Keratinocyte (primary cell): ENCODE results near the gene SMIM10L1.

Experiments
- EZH2 ChIP-seq: IDR thresholded peaks from one replicate; pipeline ENCODE4 v1.6.1; 2012; ENCODE audit warnings: inconsistent platforms, mild to moderate bottlenecking, low read length, moderate library complexity
- TF ChIP-seq, protein P1 (sequence below), 3 experiments: IDR thresholded peaks in 1 of 3; conservative IDR thresholded peaks in 1 of 3; optimal IDR thresholded peaks in 1 of 3; 2 replicates in 2 of 3; 3 replicates in 1 of 3; pipeline versions ENCODE3 to v1.5.1; 2011; ENCODE audit warnings: low read length in 3 of 3, mild to moderate bottlenecking in 3 of 3, moderate library complexity in 2 of 3, control low read depth in 1 of 3, inconsistent platforms in 1 of 3; ENCODE audit not compliant: insufficient read depth in 2 of 3; ENCODE audit errors: extremely low read depth in 1 of 3

DNA sequence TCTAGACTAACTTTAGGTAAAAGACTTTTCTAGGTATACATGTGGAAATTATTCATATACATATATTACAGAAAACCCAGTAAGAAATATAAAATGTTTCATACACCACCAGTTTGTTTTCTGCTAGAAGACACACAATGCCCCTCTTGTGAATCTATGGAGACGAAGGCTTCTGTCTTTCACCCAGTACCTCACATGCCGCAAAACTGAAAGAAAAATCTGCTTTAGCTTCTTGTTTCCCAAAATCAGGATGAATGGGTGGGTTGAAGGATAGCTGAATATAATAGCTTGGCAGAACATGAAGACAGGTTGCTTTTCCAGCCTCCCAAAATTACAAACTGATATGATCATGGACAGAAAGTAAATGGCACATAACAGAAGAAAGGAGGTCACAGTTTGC lies 37.8 kb upstream of the SMIM10L1 start:
- TF ChIP-seq, protein P1, sequence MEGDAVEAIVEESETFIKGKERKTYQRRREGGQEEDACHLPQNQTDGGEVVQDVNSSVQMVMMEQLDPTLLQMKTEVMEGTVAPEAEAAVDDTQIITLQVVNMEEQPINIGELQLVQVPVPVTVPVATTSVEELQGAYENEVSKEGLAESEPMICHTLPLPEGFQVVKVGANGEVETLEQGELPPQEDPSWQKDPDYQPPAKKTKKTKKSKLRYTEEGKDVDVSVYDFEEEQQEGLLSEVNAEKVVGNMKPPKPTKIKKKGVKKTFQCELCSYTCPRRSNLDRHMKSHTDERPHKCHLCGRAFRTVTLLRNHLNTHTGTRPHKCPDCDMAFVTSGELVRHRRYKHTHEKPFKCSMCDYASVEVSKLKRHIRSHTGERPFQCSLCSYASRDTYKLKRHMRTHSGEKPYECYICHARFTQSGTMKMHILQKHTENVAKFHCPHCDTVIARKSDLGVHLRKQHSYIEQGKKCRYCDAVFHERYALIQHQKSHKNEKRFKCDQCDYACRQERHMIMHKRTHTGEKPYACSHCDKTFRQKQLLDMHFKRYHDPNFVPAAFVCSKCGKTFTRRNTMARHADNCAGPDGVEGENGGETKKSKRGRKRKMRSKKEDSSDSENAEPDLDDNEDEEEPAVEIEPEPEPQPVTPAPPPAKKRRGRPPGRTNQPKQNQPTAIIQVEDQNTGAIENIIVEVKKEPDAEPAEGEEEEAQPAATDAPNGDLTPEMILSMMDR (optimal IDR thresholded peaks at IDR 0.05 in 1 of 3, IDR thresholded peaks at IDR 0.05 in 1 of 3, conservative IDR thresholded peaks at IDR 0.05 in 1 of 3; ENCODE audit: extremely low read depth in 1 of 3, insufficient read depth in 2 of 3, low read length in 3 of 3), result no peak
- TF ChIP-seq EZH2, result no peak
